Subcutaneous adipose tissue (tissue), 4 donors: ENCODE measurements around the gene HERC2. TPM values are rescaled to one million over a fixed set of nuclear protein-coding genes. Genes with fewer than 3 reads are reported as not detected.

Experiments used
- total RNA-seq, 4 donors: library from RNA; depleted of rRNA; stranded (reverse); fragments of >200 nt; gene quantifications; one replicate each; pipeline ENCODE4 v1.1.0, GENCODE V29; 2016
- TF ChIP-seq, protein P1 (sequence below): fragments of 450-650 bp; IDR thresholded peaks from one replicate; pipeline ENCODE4 v1.5.1; 2016; ENCODE audit warnings: low read depth, mild to moderate bottlenecking, control low read depth, antibody characterized with exemption, moderate library complexity

Gene HERC2
- total RNA-seq, 4 donors from 2014 or later, result 41.5 to 73.8 (median 50.7) TPM

DNA sequence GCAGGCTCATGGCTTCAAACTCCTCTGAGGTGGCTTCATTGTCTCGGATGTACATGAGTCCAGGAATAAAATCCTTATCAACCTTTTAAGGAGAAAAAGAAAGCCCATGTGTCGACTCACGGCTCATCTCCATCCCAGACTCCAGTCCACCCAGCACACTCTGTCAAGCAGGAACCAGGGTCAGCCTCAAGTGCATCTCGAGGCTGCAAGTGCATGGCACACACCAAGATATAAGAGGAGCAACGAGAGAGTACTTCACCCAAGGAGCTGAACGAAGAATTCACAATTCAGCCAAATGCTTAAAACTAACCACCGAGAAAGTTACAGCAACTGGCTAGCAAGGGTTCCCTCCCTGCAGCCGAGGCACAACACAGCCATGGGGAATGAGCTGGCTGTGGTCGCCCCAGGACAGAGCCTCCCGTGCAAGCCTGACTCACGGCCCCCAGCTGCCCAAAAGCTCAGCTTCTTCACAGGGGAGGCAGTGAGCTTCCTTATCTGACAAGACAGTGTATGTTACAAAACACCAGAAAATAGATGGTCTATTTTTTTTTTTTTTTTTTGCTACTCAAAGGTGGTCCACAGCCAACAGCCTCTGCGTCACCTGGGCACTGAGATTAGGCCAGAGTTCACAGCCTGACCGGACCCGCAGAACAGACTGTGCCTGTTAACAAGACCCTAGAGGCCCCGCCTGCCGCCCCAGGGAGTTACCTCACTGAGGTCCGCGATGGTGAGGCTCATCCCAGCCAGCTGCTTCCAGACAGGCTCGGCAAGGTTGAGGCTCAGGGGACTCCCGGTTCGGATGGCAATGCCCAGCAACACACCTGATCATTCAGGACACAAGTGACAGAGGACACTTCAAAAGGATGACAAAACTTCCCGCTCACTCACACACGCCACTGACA, 207.0 kb downstream of the HERC2 start:
- TF ChIP-seq, protein P1, sequence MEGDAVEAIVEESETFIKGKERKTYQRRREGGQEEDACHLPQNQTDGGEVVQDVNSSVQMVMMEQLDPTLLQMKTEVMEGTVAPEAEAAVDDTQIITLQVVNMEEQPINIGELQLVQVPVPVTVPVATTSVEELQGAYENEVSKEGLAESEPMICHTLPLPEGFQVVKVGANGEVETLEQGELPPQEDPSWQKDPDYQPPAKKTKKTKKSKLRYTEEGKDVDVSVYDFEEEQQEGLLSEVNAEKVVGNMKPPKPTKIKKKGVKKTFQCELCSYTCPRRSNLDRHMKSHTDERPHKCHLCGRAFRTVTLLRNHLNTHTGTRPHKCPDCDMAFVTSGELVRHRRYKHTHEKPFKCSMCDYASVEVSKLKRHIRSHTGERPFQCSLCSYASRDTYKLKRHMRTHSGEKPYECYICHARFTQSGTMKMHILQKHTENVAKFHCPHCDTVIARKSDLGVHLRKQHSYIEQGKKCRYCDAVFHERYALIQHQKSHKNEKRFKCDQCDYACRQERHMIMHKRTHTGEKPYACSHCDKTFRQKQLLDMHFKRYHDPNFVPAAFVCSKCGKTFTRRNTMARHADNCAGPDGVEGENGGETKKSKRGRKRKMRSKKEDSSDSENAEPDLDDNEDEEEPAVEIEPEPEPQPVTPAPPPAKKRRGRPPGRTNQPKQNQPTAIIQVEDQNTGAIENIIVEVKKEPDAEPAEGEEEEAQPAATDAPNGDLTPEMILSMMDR, result no peak

DNA sequence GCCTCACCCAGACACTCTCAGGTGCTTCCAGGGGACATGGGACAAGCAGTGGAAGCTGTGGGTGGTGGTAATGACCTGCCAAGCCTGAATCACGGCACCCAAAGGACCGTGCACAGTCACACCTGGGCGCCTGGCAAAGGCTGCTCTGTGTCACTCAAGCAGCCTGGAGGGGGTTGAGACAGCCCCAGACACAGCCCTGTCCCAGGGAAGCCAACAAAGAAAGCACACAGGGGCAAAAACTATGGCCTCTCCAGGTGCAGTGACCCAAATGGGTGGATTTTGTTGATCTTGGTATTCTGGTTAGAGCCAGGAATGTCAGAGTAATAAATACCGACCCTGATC, 207.9 kb downstream of the HERC2 start:
- TF ChIP-seq, protein P1, result no peak

DNA sequence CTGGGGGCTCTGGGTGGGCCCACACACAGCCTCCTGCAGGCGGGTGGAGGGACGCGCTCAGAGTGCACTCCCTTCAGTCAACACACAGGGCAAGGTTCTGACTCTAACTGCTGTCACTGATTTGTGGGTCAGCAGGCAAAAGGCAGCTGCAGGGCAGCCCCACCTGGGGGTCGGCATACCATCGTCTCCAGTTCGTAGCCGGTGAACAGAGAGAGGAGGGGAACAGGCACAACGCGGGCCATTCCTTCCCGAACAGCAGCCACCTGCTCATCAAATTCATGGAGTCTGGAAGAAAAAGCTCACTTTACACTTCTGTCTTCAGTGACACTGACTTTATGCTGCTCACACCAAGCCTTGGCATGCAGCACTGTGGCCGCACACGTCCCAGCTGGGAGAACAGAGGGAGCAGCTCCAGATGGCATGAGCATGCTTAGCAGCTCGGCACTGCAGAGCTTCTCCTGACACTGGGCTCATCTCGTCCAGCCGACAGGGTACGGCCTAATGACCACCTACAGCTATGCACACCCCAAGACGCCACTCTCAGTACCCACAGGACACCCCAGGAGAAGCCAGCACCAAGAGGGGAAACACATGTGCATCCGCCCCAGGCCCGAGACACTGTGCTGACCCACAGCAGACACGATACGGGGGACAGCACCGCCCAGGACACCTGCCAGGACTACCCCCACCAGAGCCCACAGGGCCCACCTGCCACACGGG, 208.4 kb downstream of the HERC2 start:
- TF ChIP-seq, protein P1, result no peak

DNA sequence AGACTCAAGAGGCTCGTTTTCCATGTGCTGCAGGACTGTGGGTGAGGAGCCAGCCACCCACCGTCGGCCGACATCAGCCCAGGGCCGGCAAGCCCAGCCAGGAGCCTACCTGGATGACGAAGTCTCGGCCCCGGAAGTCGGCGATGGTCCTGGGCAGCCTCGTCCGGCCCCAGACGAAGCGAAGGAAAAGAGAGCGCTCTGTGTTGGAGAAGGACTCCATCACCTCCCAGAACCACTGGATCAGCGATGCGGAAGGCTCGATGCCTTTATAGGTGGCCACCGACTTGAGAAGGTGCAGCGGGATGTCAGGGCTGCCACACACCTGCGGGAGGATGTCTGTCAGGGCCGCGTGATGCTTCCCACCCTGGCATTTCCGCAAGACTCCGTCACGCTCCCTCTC, 209.0 kb downstream of the HERC2 start:
- TF ChIP-seq, protein P1, result no peak

DNA sequence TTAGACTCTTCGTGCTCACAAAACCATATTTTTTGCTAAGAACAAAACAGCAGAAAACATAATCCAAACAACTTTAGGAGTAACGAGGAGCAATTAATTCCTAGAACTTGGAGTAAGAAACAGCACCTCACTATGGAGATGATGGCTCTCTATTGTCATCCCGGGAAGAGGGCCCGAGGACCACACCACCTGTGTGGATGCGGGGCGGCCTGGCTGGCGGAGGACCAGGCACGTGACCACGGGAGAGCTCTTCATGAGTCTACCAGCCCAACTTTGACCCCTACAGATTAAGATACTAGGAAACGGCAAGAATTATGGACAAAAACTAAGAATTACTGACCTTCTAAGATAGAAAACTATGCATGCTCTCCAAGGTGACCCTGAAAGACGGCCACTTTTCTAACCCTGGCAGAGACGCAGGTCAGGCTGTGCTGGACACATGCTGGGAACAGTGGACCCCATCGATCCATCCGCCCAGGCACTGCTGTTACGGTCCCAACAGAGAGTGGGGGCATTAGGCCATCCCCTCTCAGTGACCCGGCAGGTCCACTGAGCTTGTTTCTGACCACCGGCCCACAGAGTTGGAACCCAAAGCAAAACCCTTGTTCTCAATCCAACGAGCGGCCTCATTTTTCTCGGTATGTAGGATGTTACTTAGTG, 209.7 kb downstream of the HERC2 start:
- TF ChIP-seq, protein P1, result no peak

DNA sequence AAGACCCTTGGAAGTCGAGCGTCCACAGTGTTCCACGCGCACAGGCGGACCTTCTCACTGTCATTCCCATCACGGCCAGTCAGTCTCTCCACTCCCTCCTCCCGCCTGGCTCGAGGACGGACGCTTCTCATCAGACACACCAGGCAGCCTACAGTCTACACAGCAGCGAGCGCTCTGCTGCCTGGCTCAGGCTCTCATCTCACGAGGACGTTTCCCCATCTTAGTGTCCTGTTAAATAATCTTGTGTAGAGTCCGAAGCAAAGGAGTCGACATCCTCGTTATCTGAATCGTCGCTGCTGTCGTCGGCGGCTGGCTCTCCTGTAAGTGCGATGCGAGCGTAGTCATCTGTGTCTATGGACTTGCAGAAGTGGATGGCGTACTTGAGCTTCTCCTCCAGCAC, 210.4 kb downstream of the HERC2 start:
- TF ChIP-seq, protein P1, result no peak

DNA sequence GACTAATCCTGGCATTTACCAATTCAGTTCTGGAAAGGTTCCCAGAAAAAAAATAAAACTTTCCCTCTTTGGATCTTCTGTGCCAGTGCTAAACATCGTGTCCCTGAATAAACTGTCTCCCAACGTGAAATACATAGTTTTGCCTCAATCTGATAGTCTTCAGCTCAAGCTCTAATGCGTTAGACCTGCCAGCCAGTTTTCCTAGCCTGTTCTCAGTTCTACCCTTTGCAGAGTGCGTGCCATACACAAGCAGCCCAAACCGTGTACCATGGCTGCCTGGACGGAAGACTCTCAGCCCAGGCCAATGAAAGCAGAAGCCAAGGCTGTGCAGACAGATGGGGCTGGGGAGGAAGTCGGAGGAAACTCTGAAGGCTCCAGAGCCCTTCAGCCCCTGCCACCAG, 211.5 kb downstream of the HERC2 start:
- TF ChIP-seq, protein P1, result no peak
